ENCODE data around the gene RAP2B.

Gene RAP2B

GRCh38 chr3:153142961-153143360, 19.1 kb upstream of the RAP2B start:
- H3K27ac ChIP-seq (ENCODE audit: low read depth, low read length, poor library complexity, severe bottlenecking) = no peak overlapping the region
- H3K4me1 ChIP-seq (ENCODE audit: insufficient read depth, low read length, severe bottlenecking) = no peaks in the 10 kb centered on the region
- H2AFZ ChIP-seq (ENCODE audit: low read length) = no peak overlapping the region
- no peaks in the 10 kb centered on the region for H3F3A ChIP-seq (ENCODE audit: insufficient read depth, low read length)
- H3K79me2 ChIP-seq (ENCODE audit: insufficient read depth, low read length) = no peaks in the 10 kb centered on the region
- H3K9me3 ChIP-seq (ENCODE audit: low read length) = no peaks in the 10 kb centered on the region
- H4K20me1 ChIP-seq (ENCODE audit: insufficient read depth, low read length) = no peaks in the 10 kb centered on the region
- H3K27me3 ChIP-seq (ENCODE audit: insufficient read depth, low read length) = no peaks in the 10 kb centered on the region
- TF ChIP-seq CTCF (IDR thresholded peaks at IDR 0.05; ENCODE audit: low read length) (no peak), EZH2 (IDR thresholded peaks at IDR 0.05; ENCODE audit: borderline replicate concordance, low read length) (no peak)
- H3K36me3 ChIP-seq (ENCODE audit: insufficient read depth, low read length) = no peaks in the 10 kb centered on the region
- H3K9me2 ChIP-seq (ENCODE audit: low read depth, low read length) = no peaks in the 10 kb centered on the region
- H3K9ac ChIP-seq (ENCODE audit: low read length) = no peak overlapping the region
- H3K4me2 ChIP-seq (ENCODE audit: low read length) = no peak overlapping the region
- no peak overlapping the region for H3K4me3 ChIP-seq (ENCODE audit: low read depth, low read length, poor library complexity, severe bottlenecking)

GRCh38 chr3:153144071-153144470, 18.0 kb upstream of the RAP2B start:
- Histone ChIP-seq H2AFZ (ENCODE audit: low read length) (no peak overlapping the region), H3K36me3 (ENCODE audit: insufficient read depth, low read length) (no peaks in the 10 kb centered on the region), H3K4me2 (ENCODE audit: low read length) (no peak overlapping the region), H4K20me1 (ENCODE audit: insufficient read depth, low read length) (no peaks in the 10 kb centered on the region), H3K27me3 (ENCODE audit: insufficient read depth, low read length) (no peaks in the 10 kb centered on the region), H3K27ac (ENCODE audit: low read depth, low read length, poor library complexity, severe bottlenecking) (no peak overlapping the region), H3K9me3 (ENCODE audit: low read length) (no peaks in the 10 kb centered on the region), H3K4me1 (ENCODE audit: insufficient read depth, low read length, severe bottlenecking) (no peaks in the 10 kb centered on the region), H3F3A (ENCODE audit: insufficient read depth, low read length) (no peaks in the 10 kb centered on the region), H3K79me2 (ENCODE audit: insufficient read depth, low read length) (no peaks in the 10 kb centered on the region), H3K9me2 (ENCODE audit: low read depth, low read length) (no peaks in the 10 kb centered on the region), H3K9ac (ENCODE audit: low read length) (no peak overlapping the region), H3K4me3 (ENCODE audit: low read depth, low read length, poor library complexity, severe bottlenecking) (no peak overlapping the region)
- no peak for TF ChIP-seq EZH2 (IDR thresholded peaks at IDR 0.05; ENCODE audit: borderline replicate concordance, low read length)
- no peak for TF ChIP-seq CTCF (IDR thresholded peaks at IDR 0.05; ENCODE audit: low read length)

- no peak overlapping the region for H3K4me3 ChIP-seq (ENCODE audit: low read depth, low read length, poor library complexity, severe bottlenecking)
- no peaks in the 10 kb centered on the region for H3K27me3 ChIP-seq (ENCODE audit: insufficient read depth, low read length)
- H4K20me1 ChIP-seq (ENCODE audit: insufficient read depth, low read length) = no peaks in the 10 kb centered on the region
- no peak overlapping the region for H3K27ac ChIP-seq (ENCODE audit: low read depth, low read length, poor library complexity, severe bottlenecking)
- H3K36me3 ChIP-seq (ENCODE audit: insufficient read depth, low read length) = no peaks in the 10 kb centered on the region
- no peaks in the 10 kb centered on the region for H3K9me2 ChIP-seq (ENCODE audit: low read depth, low read length)
- no peak overlapping the region for H3K4me2 ChIP-seq (ENCODE audit: low read length)
- H3K4me1 ChIP-seq (ENCODE audit: insufficient read depth, low read length, severe bottlenecking) = no peaks in the 10 kb centered on the region
- TF ChIP-seq EZH2 (IDR thresholded peaks at IDR 0.05; ENCODE audit: borderline replicate concordance, low read length) (no peak), CTCF (IDR thresholded peaks at IDR 0.05; ENCODE audit: low read length) (no peak)
- no peak overlapping the region for H2AFZ ChIP-seq (ENCODE audit: low read length)
- no peak overlapping the region for H3K9ac ChIP-seq (ENCODE audit: low read length)
- H3F3A ChIP-seq (ENCODE audit: insufficient read depth, low read length) = no peaks in the 10 kb centered on the region
- no peaks in the 10 kb centered on the region for H3K79me2 ChIP-seq (ENCODE audit: insufficient read depth, low read length)
- H3K9me3 ChIP-seq (ENCODE audit: low read length) = no peaks in the 10 kb centered on the region
Observed at GRCh38 chr3:153144779-153145178, 17.2 kb upstream of the RAP2B start.
